NK-92 (cell line): ENCODE data around the gene CUTA.
"Not testable (repeated sequence)": the region's sequence is repeated elsewhere in the genome, so short reads cannot be mapped to it uniquely, and the experiment has no call there.

Source experiments
- DNase-seq: peaks from one replicate; lab custom pipeline; 2025; ENCODE audit not compliant: unreplicated experiment; lab: John Stamatoyannopoulos, UW

CUTA gene

DNA sequence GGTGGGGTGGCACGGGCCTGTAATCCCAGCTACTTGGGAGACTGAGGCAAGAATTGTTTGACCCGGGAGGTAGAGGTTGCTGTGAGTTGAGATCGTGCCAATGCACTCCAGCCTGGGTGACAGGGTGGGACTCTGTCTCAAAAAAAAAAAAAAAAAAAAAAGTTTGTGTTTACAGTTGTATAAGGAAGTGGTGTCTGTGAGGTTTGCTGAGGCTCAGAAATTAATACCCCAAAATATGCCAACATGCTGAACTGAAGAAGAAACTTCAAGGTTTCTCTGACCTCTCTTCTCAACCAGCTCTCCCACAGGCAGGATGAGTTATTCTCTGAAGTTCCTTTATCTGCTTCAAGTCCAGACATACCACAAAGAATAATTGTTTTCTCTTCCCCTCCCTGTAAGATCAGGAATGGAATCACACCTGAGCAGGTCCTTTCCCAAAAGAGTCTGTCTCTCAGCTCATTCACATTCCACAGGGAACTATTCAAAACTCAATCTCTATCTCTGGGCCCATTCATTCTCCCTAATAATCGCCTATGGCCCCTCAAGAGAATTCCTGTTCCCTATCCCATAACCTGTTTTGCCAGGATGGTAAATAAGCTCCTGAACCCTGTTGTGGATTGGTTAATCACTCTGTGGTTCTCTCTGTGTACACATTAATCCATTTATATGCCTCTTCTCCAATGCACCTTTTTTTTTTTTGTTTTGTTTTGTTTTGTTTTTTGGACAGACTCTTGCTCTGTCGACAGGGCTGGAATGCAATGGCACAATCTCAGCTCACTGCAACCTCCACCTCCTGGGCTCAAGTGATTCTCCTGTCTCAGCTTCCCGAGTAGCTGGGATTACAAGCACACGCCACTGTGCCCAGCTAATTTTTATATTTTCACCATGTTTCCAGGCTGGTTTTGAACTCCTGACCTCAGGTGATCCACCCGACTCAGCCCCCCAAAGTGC lies 43.7 kb downstream of the CUTA start:
- no peak for DNase-seq

DNA sequence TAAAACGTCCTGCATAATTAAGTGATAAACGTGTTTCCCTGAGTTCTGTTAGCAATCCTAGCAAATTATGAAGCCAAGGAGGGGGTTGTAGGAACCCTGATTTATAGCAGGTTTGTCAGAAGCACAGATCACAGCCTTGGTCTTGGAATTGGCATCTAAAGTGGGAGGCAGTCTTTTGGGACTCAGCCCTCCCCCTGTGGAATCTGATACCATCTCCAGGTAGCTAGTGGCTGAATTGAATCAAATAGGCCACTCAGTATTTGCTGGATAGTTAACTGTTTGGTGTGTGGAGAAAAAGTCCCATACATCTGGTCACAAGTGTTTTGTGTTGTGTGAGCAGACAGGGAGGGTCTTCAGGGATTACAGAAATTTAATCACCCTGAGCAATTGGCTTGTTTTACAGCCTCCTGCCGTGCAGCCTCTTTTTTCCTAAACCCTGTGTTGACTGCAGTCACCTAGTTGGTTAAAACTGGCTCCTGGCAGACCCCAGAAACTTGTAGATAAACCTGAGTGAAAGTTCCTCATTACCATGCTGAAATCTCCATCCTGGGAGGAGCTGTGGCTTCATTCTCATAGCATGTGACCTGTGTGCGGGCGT lies 45.3 kb downstream of the CUTA start:
- DNase-seq: no peak

DNA sequence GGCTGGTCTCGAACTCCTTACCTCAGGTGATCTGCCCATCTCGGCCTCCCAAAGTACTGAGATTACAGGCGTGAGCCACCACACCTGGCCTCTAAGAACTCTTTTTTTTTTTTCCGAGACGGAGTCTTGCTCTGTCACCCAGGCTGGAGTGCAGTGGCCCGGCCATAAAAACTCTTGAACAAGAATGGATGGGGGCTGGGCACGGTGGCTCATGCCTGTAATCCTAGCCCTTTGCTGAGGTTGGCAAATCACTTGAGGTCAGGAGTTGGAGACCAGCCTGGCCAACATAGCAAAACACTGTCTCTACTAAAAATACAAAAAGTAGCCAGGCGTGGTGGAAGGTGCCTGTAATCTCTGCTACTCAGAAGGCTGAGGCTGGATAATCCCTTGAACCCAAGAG lies 46.0 kb downstream of the CUTA start:
- not testable (repeated sequence) for DNase-seq

DNA sequence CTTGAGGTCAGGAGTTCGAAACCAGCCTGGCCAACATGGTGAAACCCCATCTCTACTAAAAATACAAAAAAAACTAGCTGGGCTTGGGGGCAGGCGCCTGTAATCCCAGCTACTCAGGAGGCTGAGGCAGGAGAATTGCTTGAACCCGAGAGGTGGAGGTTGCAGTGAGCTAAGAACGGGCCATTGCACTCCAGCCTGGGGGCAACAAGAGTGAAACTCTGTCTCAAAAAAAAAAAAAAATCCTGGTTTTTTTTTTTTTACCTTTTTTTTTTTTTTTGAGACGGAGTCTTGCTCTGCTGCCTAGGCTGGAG lies 50.2 kb downstream of the CUTA start:
- DNase-seq: not testable (repeated sequence)

DNA sequence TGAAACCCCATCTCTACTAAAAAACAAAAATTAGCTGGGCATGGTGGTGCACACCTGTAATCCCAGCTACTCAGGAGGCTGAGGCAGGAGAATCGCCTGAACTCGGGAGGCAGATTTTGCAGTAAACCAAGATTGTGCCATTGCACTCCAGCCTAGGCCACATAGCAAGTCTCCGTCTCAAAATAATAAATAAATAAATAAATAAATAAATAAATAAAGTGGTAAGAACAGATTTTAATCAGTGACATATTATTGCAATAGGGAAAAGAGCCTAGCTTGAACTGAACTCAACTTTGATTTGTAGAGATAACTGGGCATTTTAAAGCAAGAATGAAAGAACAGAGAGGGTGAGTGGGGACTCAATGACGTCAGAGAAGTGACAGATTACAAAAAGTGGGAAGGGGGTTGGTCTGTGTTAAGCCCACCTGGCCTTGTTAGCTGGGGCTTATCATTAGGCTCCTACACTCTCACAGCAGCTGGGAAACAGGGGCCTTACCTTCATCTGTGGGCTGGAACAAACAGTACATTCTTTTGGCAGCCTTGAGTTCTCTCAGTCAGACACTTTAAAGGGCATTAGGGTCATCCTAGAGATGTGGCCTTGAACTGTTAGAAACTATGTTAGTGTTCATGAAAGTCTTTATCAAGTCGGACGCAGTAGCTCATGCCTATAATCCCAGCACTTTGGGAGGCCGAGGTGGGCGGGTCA lies 50.7 kb downstream of the CUTA start:
- DNase-seq: no peak
